CD4-positive, CD25-positive, alpha-beta regulatory T cell (primary cell): ENCODE measurements around the gene SPPL3. TPM values are rescaled to one million over a fixed set of nuclear protein-coding genes. Genes with fewer than 3 reads are reported as not detected.

Experiments
- ATAC-seq, 2 donors: fragments of 150-1000 bp; cut with Tn5 transposase; one replicate each; pipeline ENCODE4 v1.10.0; 2021; ENCODE audit warnings: low read depth in 2 of 2, moderate number of reproducible peaks in 2 of 2, moderate library complexity in 1 of 2
- DNase-seq, 3 donors: peaks; one replicate each; pipeline versions ENCODE4 v3.0.0 to v3.0.0-alpha.2; 2012 to 2022; ENCODE audit warnings: mixed read lengths in 1 of 3
- H3K27ac ChIP-seq: one replicate; pipeline ENCODE4 v1.7.0; 2013; ENCODE audit warnings: mild to moderate bottlenecking, low read length; ENCODE audit not compliant: insufficient read depth, poor library complexity, severe bottlenecking
- H3K27me3 ChIP-seq: one replicate; pipeline ENCODE4 v1.7.0; 2013; ENCODE audit warnings: low read length; ENCODE audit not compliant: control insufficient read depth, insufficient read depth
- H3K36me3 ChIP-seq: one replicate; pipeline ENCODE4 v1.7.0; 2013; ENCODE audit warnings: mild to moderate bottlenecking, low read length, moderate library complexity; ENCODE audit not compliant: control insufficient read depth, insufficient read depth
- H3K4me1 ChIP-seq: 2 replicates; pipeline ENCODE4 v1.7.0; 2013; ENCODE audit warnings: mild to moderate bottlenecking, low read length; ENCODE audit not compliant: insufficient read depth, control insufficient read depth, poor library complexity, severe bottlenecking
- H3K4me3 ChIP-seq: one replicate; pipeline ENCODE4 v1.7.0; 2013; ENCODE audit warnings: low read depth, mild to moderate bottlenecking, low read length, moderate library complexity
- H3K9me3 ChIP-seq, 2 experiments: 1 replicate in 1 of 2; 2 replicates in 1 of 2; pipeline ENCODE4 v1.7.0; 2013; ENCODE audit warnings: low read length in 2 of 2, mild to moderate bottlenecking in 1 of 2, moderate library complexity in 1 of 2; ENCODE audit not compliant: control insufficient read depth in 2 of 2
- H3K27ac Mint-ChIP-seq, 3 donors: one replicate each; pipeline ENCODE4 v1.8.0; 2020 to 2022; ENCODE audit warnings: mild to moderate bottlenecking in 3 of 3, mixed read lengths in 3 of 3, moderate library complexity in 2 of 3
- H3K27me3 Mint-ChIP-seq: one replicate; pipeline ENCODE4 v1.8.0; 2022; ENCODE audit warnings: mild to moderate bottlenecking, mixed read lengths
- H3K36me3 Mint-ChIP-seq: one replicate; pipeline ENCODE4 v1.8.0; 2020; ENCODE audit warnings: mixed read lengths
- H3K4me1 Mint-ChIP-seq, 4 donors: one replicate each; pipeline ENCODE4 v1.8.0; 2020 to 2022; ENCODE audit warnings: mixed read lengths in 4 of 4, mild to moderate bottlenecking in 1 of 4
- H3K4me3 Mint-ChIP-seq, 4 donors: one replicate each; pipeline ENCODE4 v1.8.0; 2020 to 2022; ENCODE audit warnings: mild to moderate bottlenecking in 4 of 4, mixed read lengths in 4 of 4, moderate library complexity in 3 of 4
- H3K9me3 Mint-ChIP-seq, 7 donors: one replicate each; pipeline ENCODE4 v1.8.0; 2020 to 2022; ENCODE audit warnings: mixed read lengths in 7 of 7, mild to moderate bottlenecking in 3 of 7, moderate library complexity in 2 of 7
- polyA plus RNA-seq, 4 donors: library from polyadenylated mRNA; unstranded; fragments of 300-500 nt; fragmentation: Illumina TruSeq; gene quantifications; one replicate each; pipeline ENCODE4 v1.2.3, GENCODE V29; 2021
- total RNA-seq: library from RNA; stranded (reverse); gene quantifications from one replicate; pipeline ENCODE4 v1.2.3, GENCODE V29; 2022

Gene SPPL3
- total and polyA plus RNA-seq, 5 donors from 2014 or later, result 15.5 to 46.7 (median 24.0) TPM

- H3K36me3 Mint-ChIP-seq, result no peaks in the 10 kb centered on the region
- no peaks in the 10 kb centered on the region for H3K27me3 Mint-ChIP-seq
- DNase-seq (no peak), ATAC-seq (no peak)
- H3K4me1 ChIP-seq, result peaks cover 13% of the 10 kb centered on the region
- H3K9me3 Mint-ChIP-seq, result no peaks in the 10 kb centered on the region
- H3K4me3 ChIP-seq, result no peak overlapping the region
- no peaks in the 10 kb centered on the region for H3K9me3 ChIP-seq
- H3K27me3 ChIP-seq, result no peaks in the 10 kb centered on the region
- peak overlapping the region in 1 of 3 donors; percentile 69 for H3K27ac Mint-ChIP-seq
- H3K36me3 ChIP-seq, result peaks cover 4% of the 10 kb centered on the region
- H3K4me3 Mint-ChIP-seq, result no peak overlapping the region
- no peak overlapping the region for H3K27ac ChIP-seq
- H3K4me1 Mint-ChIP-seq, result peaks cover 33 to 77% (median 49%) of the 10 kb centered on the region in 4 donors
Observed at GRCh38 chr12:120849765-120850164, 54.4 kb downstream of the SPPL3 start.

DNA sequence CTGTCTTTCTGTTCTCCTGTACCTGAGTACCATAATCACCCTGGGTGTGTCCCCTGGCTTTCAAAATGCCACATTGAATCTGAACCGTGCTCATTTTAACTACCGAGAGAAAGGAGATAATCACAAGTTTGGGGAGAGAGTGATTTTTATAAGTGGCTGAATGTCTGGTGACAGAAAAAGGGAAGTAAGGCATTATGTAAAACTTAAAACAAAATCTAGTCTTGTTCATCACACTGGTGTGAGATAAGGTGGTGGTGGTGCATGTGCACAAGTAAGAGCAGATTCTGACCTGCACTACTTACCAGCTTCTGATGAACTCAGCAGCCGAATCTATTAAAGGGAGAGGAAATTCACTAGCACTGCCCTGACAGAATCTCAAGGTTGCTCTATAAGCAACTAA is 56.3 kb downstream of the SPPL3 start:
- Histone ChIP-seq H3K4me1 (peaks cover 13% of the 10 kb centered on the region), H3K4me3 (no peak overlapping the region), H3K27me3 (no peaks in the 10 kb centered on the region), H3K9me3 (no peaks in the 10 kb centered on the region), H3K27ac (no peak overlapping the region), H3K36me3 (peaks cover 4% of the 10 kb centered on the region)
- peaks cover 31 to 79% (median 48%) of the 10 kb centered on the region in 4 donors for H3K4me1 Mint-ChIP-seq
- H3K9me3 Mint-ChIP-seq, result no peaks in the 10 kb centered on the region
- DNase-seq, result no peak
- no peak for ATAC-seq
- H3K27me3 Mint-ChIP-seq, result no peaks in the 10 kb centered on the region
- no peak overlapping the region for H3K4me3 Mint-ChIP-seq
- H3K27ac Mint-ChIP-seq, result peak overlapping the region in 2 of 3 donors; percentile 5 to 47
- H3K36me3 Mint-ChIP-seq, result no peaks in the 10 kb centered on the region

GRCh38 chr12:120847392-120847791 is 56.8 kb downstream of the SPPL3 start:
- Mint-ChIP-seq H3K4me3 (no peak overlapping the region), H3K4me1 (peaks cover 31 to 82% (median 49%) of the 10 kb centered on the region in 4 donors), H3K27ac (peak overlapping the region in 1 of 3 donors; percentile 47), H3K27me3 (no peaks in the 10 kb centered on the region), H3K9me3 (no peaks in the 10 kb centered on the region), H3K36me3 (no peaks in the 10 kb centered on the region)
- no peak for DNase-seq
- H3K9me3 ChIP-seq, result no peaks in the 10 kb centered on the region
- H3K27me3 ChIP-seq, result no peaks in the 10 kb centered on the region
- no peak for ATAC-seq
- peaks cover 4% of the 10 kb centered on the region for H3K36me3 ChIP-seq
- H3K27ac ChIP-seq, result no peak overlapping the region
- peaks cover 13% of the 10 kb centered on the region for H3K4me1 ChIP-seq
- H3K4me3 ChIP-seq, result no peak overlapping the region

DNA sequence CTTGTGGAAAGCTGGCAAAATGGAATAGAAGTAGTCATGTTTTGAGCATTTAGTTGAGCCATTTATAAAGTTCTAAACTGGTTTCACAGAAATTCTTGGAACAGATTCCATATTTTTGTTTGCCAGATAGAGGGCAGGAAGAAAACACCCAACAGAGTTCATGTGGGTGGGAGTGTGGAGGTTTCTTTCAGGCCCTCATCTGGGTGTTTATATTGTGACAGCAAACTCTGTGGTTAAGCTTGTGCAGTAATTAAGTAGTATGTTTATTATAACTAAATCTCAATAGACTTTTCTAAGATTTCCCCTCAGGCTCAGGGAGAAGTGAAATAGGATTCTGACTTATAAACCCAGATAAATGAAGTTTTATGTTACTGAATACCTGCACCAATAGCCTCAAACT is 57.4 kb downstream of the SPPL3 start:
- no peaks in the 10 kb centered on the region for H3K27me3 Mint-ChIP-seq
- H3K27me3 ChIP-seq, result no peaks in the 10 kb centered on the region
- H3K4me3 ChIP-seq, result no peak overlapping the region
- H3K36me3 Mint-ChIP-seq, result no peaks in the 10 kb centered on the region
- H3K27ac Mint-ChIP-seq, result no peak overlapping the region
- no peak overlapping the region for H3K4me3 Mint-ChIP-seq
- no peaks in the 10 kb centered on the region for H3K9me3 Mint-ChIP-seq
- peaks cover 9% of the 10 kb centered on the region for H3K4me1 ChIP-seq
- H3K9me3 ChIP-seq, result no peaks in the 10 kb centered on the region
- peaks cover 4% of the 10 kb centered on the region for H3K36me3 ChIP-seq
- no peak overlapping the region for H3K27ac ChIP-seq
- ATAC-seq (no peak), DNase-seq (no peak)
- peaks cover 36 to 79% (median 49%) of the 10 kb centered on the region in 4 donors for H3K4me1 Mint-ChIP-seq

DNA sequence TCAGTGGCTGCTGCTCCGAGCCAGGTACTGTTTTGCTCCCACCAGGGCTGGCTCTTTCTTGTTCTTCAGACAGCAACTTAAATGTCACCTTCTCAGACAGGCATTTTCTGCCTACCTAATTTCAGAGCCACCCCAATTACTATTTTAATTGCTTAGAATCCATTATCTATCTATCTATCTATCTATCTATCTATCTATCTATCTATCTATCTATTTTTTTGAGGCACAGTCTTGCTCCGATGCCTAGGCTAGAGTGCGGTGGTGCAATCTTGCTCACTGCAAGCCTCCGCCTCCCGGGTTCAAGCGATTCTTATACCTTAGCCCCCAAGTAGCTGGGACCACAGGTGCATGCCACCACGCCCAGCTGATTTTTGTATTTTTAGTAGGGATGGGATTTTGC is 58.5 kb downstream of the SPPL3 start:
- ATAC-seq (no peak), DNase-seq (no peak)
- Histone ChIP-seq H3K4me1 (peaks cover 6% of the 10 kb centered on the region), H3K27me3 (no peaks in the 10 kb centered on the region), H3K4me3 (no peak overlapping the region), H3K36me3 (peaks cover 4% of the 10 kb centered on the region), H3K27ac (no peak overlapping the region), H3K9me3 (no peaks in the 10 kb centered on the region)
- Mint-ChIP-seq H3K27ac (no peak overlapping the region), H3K36me3 (peaks cover 3% of the 10 kb centered on the region), H3K4me3 (no peak overlapping the region), H3K9me3 (no peaks in the 10 kb centered on the region), H3K27me3 (no peaks in the 10 kb centered on the region), H3K4me1 (peaks cover 31 to 68% (median 42%) of the 10 kb centered on the region in 4 donors)

DNA sequence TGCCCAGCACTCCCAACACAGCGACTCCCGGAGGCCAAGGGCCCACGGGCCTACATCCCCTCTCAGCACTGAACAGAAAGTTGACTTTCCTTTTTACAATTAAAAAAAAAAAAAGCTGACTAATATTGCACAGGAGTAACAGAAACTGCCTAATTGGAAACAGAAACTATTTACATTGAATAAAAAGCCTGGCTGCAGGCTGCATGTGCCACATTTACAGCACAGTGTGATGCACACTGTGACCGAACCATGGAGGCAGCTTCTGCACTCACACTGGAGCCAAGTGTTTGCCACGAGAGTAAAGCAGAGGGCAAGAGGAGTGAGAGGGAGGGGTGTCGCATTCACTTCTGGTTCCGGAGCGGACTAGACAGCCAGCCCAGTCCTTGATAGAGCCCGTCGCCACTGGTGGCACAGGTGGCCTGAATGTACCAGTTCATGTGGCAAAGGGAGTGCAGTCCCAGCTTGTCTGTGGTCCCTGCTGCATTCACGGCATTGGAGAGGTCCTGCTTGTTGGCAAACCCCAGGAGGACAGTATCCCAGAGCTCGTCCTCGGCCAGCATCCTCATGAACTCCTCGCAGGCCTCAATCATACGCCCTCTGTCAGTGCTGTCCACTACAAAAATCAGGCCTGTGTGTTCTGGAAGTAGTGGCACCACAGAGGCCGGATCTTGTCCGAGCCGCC is 59.2 kb downstream of the SPPL3 start:
- Histone ChIP-seq H3K36me3 (peaks cover 4% of the 10 kb centered on the region), H3K4me1 (peaks cover 6% of the 10 kb centered on the region), H3K9me3 (no peaks in the 10 kb centered on the region), H3K27me3 (no peaks in the 10 kb centered on the region), H3K27ac (no peak overlapping the region), H3K4me3 (no peak overlapping the region)
- Mint-ChIP-seq H3K27me3 (no peaks in the 10 kb centered on the region), H3K4me1 (peaks cover 23 to 64% (median 38%) of the 10 kb centered on the region in 4 donors), H3K9me3 (no peaks in the 10 kb centered on the region), H3K27ac (peak overlapping the region in 1 of 3 donors; percentile 8), H3K4me3 (no peak overlapping the region), H3K36me3 (peaks cover 8% of the 10 kb centered on the region)
- no peak for DNase-seq
- ATAC-seq, result no peak

DNA sequence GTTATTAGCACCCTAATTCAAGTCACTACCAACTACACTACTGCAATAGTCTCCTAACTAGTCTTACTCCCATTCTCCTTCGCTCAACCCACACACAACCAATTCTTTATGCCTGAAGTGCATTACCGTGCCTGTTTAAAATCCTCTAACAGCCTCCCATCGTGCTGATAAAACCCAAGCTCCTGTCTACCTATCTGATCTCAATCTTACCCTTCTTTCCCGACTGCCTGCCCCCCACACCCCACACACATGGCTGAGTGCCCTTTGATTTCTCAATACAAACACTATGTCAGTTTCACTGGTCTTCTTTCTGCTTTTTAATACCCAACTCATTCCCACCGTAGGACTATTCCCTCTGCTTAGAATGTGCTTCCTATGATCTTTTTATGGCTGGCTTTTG is 59.9 kb downstream of the SPPL3 start:
- no peaks in the 10 kb centered on the region for H3K9me3 ChIP-seq
- H3K27me3 ChIP-seq, result no peaks in the 10 kb centered on the region
- H3K27ac ChIP-seq, result no peak overlapping the region
- ATAC-seq (no peak), DNase-seq (no peak)
- Mint-ChIP-seq H3K27ac (peak overlapping the region in 1 of 3 donors; percentile 89), H3K27me3 (no peaks in the 10 kb centered on the region), H3K4me3 (no peak overlapping the region), H3K9me3 (no peaks in the 10 kb centered on the region), H3K36me3 (peaks cover 8% of the 10 kb centered on the region), H3K4me1 (peaks cover 17 to 58% (median 32%) of the 10 kb centered on the region in 4 donors)
- peaks cover 6% of the 10 kb centered on the region for H3K4me1 ChIP-seq
- peaks cover 4% of the 10 kb centered on the region for H3K36me3 ChIP-seq
- no peak overlapping the region for H3K4me3 ChIP-seq

GRCh38 chr12:120843472-120843871 is 60.7 kb downstream of the SPPL3 start:
- Histone ChIP-seq H3K36me3 (peaks cover 4% of the 10 kb centered on the region), H3K4me3 (no peak overlapping the region), H3K27ac (no peak overlapping the region), H3K27me3 (no peaks in the 10 kb centered on the region), H3K4me1 (peaks cover 6% of the 10 kb centered on the region), H3K9me3 (no peaks in the 10 kb centered on the region)
- no peak for DNase-seq
- ATAC-seq, result no peak
- H3K4me3 Mint-ChIP-seq, result no peak overlapping the region
- peak overlapping the region in 1 of 3 donors; percentile 62 for H3K27ac Mint-ChIP-seq
- no peaks in the 10 kb centered on the region for H3K9me3 Mint-ChIP-seq
- peaks cover 10 to 50% (median 29%) of the 10 kb centered on the region in 4 donors for H3K4me1 Mint-ChIP-seq
- no peaks in the 10 kb centered on the region for H3K27me3 Mint-ChIP-seq
- H3K36me3 Mint-ChIP-seq, result peaks cover 8% of the 10 kb centered on the region
